ENCODE measurements around the gene VAMP4. TPM values are rescaled to one million over a fixed set of nuclear protein-coding genes. Genes with fewer than 3 reads are reported as not detected.
"Not testable (repeated sequence)": the region's sequence is repeated elsewhere in the genome, so short reads cannot be mapped to it uniquely, and the experiment has no call there.

The VAMP4 gene
- total RNA-seq, 1 donor from 2014 or later: 10.7 TPM

DNA sequence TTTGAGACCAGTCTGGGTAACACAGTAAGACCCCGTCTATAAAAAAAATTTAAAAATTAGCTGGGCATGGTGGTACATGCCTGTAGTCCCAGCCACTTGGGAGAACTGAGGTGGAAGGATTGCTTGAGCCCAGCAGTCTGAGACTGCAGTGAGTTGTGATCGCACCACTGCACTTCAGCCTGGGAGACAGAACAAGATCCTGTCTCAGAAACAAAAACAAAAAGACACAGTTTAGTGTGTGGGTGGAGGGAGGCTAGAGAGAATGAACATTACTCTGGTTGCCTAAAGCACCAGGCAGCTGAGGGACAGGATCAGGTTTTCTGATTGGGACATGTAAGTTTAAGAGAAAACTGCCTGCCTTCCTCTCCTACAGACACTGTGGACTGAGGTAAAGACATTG lies 42.3 kb downstream of the VAMP4 start:
- DNase-seq (ENCODE audit: low read depth): peak; percentile 63

GRCh38 chr1:171695772-171696171 lies 46.1 kb downstream of the VAMP4 start:
- not testable (repeated sequence) for DNase-seq (ENCODE audit: low read depth)

DNA sequence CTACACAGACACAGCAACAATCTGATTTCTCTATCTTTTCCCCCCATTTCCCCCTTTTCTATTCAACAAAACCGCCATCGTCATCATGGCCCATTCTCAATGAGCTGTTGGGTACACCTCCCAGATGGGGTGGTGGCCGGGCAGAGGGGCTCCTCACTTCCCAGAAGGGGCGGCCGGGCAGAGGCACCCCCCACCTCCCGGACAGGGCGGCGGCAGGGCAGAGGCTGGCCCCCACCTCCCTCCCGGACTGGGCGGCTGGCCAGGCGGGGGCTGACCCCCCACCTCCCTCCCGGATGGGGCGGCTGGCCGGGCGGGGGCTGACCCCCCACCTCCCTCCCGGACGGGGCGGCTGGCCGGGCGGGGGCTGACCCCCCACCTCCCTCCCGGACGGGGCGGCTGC lies 48.3 kb downstream of the VAMP4 start:
- DNase-seq (ENCODE audit: low read depth): not testable (repeated sequence)

GRCh38 chr1:171683870-171684269 lies 58.0 kb downstream of the VAMP4 start:
- no peak for DNase-seq (ENCODE audit: low read depth)

DNA sequence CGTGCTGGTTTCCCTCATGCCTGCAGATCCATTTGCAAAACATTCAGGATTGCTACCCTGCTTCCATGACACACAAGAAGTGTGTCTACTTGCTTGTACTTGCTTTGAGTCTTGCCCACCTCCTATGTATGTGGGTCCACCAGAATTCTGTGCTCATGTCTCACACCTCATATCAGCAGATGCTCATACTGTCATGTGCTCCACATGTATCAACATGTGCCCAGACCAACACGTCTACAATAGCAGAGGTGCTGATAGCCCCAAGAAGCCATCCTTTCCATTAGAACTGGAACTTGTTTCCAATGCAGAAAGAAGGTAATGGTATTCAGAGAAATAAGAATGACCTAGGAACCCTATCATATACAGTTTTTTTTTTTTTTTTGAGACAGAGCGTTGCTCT lies 61.5 kb downstream of the VAMP4 start:
- DNase-seq (ENCODE audit: low read depth): no peak

DNA sequence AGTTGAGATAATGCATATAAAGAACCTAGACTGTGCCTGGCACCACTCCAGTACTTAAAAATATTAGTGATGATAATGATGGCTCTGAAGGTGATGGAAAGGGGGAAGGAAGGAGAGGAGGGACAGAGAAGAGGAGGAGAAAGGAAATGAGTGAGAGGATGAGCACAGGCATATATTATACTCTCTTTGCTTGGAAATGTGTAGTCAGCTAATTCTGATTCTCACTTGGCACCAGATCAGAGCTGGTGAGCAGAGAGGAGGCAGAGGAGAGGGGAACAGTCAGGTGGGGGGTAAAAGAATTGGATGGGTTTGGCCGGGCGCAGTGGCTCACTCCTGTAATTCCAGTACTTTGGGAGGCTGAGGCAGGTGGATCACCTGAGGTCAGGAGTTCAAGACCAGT lies 65.0 kb downstream of the VAMP4 start:
- no peak for DNase-seq (ENCODE audit: low read depth)

GRCh38 chr1:171674431-171675405 lies 67.1 kb downstream of the VAMP4 start:
- no peak for DNase-seq (ENCODE audit: low read depth)

GRCh38 chr1:171670739-171671138 lies 71.1 kb downstream of the VAMP4 start:
- no peak for DNase-seq (ENCODE audit: low read depth)

DNA sequence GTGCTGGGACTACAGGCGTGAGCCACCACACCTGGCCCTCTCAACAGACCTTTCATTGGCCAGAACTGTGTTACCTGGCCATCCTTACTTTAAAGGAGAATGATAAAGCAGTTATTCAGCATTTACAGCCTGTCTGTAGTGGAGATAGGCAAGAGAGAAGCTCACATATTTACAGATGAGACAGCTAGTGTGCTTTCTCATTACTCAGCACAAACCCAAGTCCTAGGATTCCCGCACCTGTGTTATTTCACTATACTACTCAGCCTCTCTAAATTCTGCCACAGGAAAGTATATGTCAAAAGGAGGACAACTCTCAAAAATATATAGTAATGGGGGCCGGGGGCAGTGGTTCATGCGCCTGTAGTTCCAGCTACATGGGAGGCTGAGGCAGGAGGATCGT lies 73.5 kb downstream of the VAMP4 start:
- no peak for DNase-seq (ENCODE audit: low read depth)

- DNase-seq (ENCODE audit: low read depth): no peak
Measured at GRCh38 chr1:171666114-171666769, 75.6 kb downstream of the VAMP4 start.

- DNase-seq (ENCODE audit: low read depth): peak; percentile 80
Measured at GRCh38 chr1:171664976-171665375, 76.9 kb downstream of the VAMP4 start.

- DNase-seq (ENCODE audit: low read depth): no peak
Measured at GRCh38 chr1:171663854-171664575, 77.8 kb downstream of the VAMP4 start.

- no peak for DNase-seq (ENCODE audit: low read depth)
Measured at GRCh38 chr1:171663036-171663853, 78.6 kb downstream of the VAMP4 start.

DNA sequence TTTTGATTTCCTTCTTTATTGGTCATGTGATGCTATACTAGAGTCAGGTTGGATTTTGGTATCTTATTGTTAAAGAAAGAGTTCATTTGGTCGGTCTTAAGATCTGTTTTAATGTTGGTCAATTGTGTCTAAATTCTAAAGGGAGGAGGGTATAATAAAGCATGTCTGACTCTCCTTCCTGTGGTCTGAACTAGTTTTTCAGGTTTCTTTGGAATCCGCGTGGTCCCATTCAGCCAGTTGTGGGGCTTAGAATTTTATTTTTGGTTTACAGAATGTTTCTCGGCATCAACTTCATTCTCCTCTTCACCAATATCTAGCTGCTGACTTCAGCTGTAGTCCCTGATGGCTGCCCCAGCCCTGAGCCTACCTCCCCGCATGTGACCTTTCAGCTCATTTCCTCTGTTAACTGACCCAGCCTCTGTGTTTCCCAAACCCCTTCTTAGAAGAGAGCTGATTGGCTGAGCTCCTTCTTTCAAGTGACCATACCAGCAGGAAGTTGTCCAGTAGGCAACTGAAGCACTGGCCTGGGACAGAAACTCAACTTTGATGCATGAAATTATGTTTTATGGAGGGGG lies 80.7 kb downstream of the VAMP4 start:
- DNase-seq (ENCODE audit: low read depth): no peak

GRCh38 chr1:171656206-171656605 lies 85.7 kb downstream of the VAMP4 start:
- peak; percentile 47 for DNase-seq (ENCODE audit: low read depth)

DNA sequence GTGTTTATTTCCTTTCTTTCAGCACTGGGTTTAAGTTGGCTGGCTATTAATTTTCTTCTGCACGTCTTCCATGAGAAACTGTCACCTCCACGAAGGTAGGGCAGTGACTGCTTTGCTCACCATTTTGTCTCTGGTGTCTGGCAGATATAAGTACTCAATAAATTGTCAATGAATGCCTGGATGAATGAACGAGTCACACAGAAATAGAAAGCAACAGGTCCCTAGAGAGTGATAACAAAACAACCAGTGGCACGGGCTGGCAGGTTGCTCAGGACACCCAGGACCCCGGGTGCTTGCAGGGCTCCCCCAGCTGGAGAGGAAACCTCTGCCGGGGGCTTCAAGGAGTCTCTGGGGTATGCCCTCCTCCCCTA lies 86.1 kb downstream of the VAMP4 start:
- no peak for DNase-seq (ENCODE audit: low read depth)

DNA sequence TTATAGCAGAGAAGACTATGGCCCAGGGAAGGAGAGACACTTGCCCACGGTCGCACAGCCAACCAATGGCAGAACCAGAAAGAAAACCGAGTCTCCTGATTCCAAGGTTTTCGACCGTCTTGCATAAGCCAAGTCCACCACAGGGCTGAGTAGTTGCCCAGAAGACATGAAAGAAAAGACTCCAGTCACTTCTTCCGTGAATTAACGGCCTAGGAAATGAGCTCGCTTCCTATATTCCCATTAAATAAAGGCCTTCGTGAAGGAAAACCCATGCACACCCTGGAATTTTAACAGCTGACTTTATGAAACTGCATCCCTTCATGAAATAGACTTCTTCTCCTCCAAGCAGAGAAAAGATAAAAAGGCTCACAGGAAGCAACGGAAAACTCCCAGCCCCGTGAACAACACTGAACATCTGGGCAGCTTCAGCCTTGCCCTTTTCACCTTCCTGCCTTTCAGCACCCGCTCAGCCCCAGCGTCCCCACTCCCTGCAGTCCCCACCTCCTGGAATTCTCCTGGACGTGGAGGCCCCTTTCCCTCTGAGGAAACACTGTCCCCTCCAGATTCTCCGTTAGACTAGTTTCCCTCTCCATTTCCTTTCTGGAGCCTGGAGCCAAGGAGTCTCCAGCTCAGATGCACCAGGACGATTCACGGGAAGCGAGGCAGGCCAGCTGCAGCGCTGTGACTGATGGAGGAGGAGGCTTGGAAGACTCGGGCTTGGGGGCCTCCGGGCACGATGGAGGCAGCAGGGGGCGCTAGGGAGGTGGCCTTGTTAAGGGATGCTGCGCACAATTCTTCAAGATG lies 86.7 kb downstream of the VAMP4 start:
- no peak for DNase-seq (ENCODE audit: low read depth)

GRCh38 chr1:171654201-171654941 lies 87.5 kb downstream of the VAMP4 start:
- DNase-seq (ENCODE audit: low read depth): peak; percentile 89

DNA sequence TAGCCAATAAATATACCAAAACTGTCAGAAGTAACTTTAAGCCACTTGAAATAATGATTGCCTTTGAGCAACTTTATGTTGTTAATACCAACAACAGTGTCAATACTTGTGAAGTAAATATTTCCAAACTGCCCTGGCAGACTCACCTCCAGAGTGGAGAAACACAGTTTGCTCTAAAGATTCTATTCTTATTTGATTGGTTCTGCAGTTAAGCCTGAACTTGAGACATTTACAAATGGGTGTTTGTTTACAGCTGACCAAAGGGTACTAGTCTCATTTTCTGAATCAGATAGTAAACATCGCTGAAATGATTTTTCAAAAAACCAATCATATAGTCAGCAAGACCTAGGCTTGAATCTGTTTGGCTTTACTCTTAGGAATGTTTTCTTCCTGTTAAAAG lies 88.1 kb downstream of the VAMP4 start:
- no peak for DNase-seq (ENCODE audit: low read depth)

Measured in renal cortical epithelial cell (primary cell).